Cardiac fibroblast (primary cell): ENCODE data around the gene LRRC10B.

Experiments used
- DNase-seq, 2 donors: peaks; one replicate each; pipeline versions ENCODE4 v3.0.0 to v3.0.0-alpha.2; 2010; ENCODE audit warnings: low read depth in 2 of 2
- H3K4me3 ChIP-seq, 2 donors: replicated peaks in 1 of 2; 1 replicate in 1 of 2; 2 replicates in 1 of 2; pipeline ENCODE4 v1.5.1; 2011; ENCODE audit warnings: low read depth in 2 of 2, low read length in 2 of 2, mild to moderate bottlenecking in 2 of 2, moderate library complexity in 1 of 2
- TF ChIP-seq, protein P1 (sequence below): IDR thresholded peaks from one replicate; pipeline ENCODE4 v1.5.1; 2011; ENCODE audit warnings: low read depth, mild to moderate bottlenecking, low read length, inconsistent platforms

The LRRC10B gene

DNA sequence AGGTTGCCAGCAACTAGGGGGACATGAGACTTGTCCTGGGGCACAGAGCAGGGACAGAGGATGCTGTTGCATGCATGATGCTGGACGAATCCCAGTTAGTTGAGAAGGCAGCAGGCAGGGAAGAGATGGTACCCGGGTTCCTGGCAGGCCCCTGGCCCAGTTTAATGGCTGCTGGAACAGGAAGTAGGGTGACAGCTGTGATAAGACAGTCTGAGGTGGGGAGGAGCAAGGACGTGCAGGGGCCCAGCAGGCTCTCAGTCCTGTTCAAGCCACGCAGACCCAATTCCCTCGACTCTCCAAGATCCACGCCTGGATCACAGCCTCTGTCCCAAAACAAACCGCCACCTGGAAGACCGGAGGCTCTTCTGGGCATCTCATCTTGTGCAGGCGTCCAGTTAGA is 32.0 kb downstream of the LRRC10B start:
- TF ChIP-seq, protein P1, sequence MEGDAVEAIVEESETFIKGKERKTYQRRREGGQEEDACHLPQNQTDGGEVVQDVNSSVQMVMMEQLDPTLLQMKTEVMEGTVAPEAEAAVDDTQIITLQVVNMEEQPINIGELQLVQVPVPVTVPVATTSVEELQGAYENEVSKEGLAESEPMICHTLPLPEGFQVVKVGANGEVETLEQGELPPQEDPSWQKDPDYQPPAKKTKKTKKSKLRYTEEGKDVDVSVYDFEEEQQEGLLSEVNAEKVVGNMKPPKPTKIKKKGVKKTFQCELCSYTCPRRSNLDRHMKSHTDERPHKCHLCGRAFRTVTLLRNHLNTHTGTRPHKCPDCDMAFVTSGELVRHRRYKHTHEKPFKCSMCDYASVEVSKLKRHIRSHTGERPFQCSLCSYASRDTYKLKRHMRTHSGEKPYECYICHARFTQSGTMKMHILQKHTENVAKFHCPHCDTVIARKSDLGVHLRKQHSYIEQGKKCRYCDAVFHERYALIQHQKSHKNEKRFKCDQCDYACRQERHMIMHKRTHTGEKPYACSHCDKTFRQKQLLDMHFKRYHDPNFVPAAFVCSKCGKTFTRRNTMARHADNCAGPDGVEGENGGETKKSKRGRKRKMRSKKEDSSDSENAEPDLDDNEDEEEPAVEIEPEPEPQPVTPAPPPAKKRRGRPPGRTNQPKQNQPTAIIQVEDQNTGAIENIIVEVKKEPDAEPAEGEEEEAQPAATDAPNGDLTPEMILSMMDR = no peak
- H3K4me3 ChIP-seq = no peak overlapping the region
- no peak for DNase-seq

DNA sequence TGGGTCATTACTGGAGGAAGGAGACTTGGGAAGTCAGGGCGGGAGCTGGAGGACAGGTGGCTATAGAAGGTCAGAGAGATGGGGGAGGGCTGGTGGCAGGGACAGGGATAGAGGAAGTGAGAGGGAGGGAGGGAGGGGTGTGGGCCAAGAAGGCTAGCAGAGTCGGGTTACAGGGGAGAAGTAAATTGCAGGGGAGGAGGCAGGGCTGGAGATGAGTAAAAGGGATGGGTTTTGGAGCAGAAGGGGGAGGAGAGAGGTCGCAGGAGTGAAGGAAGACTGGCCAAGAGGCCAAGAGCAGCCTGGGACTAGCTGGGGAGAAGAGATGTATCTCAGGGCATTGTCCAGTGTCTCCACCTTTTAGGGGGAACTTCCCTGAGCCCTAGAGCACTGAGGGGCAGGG is 33.0 kb downstream of the LRRC10B start:
- H3K4me3 ChIP-seq = no peak overlapping the region
- peak; percentile 39 to 42 for DNase-seq
- TF ChIP-seq, protein P1 = no peak

DNA sequence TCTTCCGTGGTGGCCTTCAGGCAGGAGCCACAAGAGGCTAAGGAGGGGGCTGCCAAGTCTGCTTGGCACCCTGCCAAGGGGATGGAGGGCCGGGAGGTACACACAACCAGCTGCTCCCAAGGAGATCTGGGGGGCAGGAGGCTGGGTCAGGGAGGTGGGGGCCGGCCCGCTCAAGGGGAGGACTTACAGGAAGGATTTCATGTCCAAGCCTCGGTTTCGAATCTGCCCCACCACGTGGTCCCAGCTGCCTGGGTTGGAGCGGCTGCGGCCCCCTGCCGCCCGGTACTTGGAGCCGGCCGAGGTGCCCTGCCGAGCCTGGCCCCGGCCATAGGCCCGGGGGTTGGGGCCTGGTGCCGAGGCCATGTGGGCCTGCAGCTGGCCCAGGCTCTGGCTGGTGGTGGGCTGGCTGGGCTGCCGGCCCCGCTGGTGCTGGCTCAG is 33.5 kb downstream of the LRRC10B start:
- no peak overlapping the region for H3K4me3 ChIP-seq
- TF ChIP-seq, protein P1 = no peak
- peak in 1 of 2 donors; percentile 17 for DNase-seq

DNA sequence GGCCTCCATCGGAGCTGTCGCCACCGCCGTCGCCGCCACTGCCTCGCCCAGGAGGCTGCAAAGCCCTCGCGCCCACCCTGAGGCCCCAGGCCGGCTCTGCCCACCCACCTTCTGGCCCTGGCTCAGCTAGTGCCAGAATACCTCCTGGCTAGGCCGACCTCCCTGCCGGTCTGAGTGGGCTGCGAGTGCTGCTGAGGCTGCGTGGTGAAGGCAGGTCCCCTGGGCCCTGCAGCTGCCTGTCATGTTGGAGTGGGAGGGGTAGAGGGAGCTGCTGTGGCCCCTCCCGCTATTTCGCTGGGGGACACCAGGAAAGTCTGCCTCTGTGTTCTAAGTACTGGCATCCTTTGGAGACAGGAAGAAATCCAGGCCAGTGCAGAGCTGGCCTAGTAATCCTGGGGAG is 34.2 kb downstream of the LRRC10B start:
- TF ChIP-seq, protein P1 = no peak
- no peak overlapping the region for H3K4me3 ChIP-seq
- no peak for DNase-seq

DNA sequence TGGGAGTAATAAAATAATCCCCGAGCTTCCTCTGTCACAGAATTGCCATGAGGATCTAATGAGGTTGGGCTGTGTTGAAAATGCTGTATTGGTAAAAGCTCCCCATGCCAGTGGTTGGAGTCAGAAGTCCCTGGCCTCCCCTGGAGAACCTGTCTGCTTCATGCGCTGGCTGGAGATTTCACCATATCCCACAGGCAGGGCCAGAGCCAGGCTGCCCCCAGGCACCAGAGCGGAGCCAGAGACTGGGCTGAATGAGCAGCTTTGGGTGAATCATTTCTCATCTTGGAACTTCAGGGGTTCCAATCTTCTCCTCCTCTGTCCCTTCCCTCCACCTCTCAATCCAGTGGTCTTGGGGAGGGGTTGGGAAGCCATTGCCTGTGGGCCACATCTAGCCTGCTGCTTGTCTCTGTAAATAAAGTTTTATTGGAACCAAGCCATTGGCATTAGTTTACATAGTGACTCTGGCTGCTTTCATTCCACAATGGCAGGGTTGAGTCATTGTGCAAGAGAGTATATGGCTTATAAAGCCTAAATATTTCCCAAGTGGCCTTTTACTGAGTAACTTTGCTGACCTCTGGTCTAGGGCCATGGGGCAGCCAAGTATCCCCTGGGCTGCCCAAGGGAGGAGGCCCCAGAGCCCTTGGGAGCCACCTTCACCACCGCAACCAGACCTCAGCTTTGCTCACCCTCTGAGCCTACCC is 35.2 kb downstream of the LRRC10B start:
- TF ChIP-seq, protein P1 = no peak
- H3K4me3 ChIP-seq = no peak overlapping the region
- DNase-seq = peak; percentile 49 to 83

DNA sequence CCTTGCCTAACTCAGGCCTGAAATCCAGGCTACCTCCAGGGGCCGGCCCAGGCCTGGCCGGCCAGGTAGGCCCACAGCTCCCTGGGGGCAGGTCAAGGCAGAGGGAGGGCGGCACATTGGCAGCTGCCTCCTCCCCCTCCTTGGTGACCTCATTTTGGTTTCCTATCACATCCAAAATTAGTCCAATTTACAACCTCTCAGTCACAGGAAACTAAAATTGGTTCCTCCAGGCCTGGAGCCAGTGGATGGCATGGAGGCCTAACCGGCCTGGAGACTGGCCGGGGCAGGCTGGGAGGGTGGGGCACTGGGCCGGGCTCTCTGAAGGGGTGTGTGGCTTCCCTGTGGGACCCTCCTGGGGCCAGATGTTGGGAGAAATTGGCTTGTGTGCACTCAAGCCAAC is 35.9 kb downstream of the LRRC10B start:
- TF ChIP-seq, protein P1 = no peak
- DNase-seq = no peak
- H3K4me3 ChIP-seq = no peak overlapping the region

DNA sequence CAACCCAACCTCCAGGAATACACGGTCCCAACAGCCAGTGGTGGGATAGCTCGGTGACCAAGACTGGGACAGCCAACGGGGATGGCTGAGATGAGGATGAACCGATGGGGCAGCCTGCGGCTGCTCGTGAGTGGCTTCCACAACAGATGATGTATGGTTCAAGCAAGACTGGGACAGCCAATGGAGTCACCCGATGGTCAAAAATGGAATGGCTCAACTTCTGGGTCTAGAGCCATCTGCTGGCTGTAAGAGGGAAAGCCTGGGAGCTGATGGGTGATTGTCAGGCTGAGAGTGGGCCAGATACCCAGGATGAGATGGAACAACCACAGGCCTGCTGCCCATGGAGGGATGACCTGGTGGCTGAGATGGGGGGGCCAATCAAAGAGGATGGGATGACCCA is 36.8 kb downstream of the LRRC10B start:
- no peak overlapping the region for H3K4me3 ChIP-seq
- TF ChIP-seq, protein P1 = peak; percentile 62
- DNase-seq = peak in 1 of 2 donors; percentile 37
